Mesangial cell (primary cell): ENCODE results near the gene NME8. TPM values are rescaled to one million over a fixed set of nuclear protein-coding genes. Genes with fewer than 3 reads are reported as not detected.

ENCODE experiments used
- total RNA-seq: library from RNA; depleted of rRNA; stranded (reverse); fragments of >200 nt; gene quantifications from 2 replicates; pipeline ENCODE4 v1.2.3, GENCODE V29; 2015

The NME8 gene
- not detected in 2 replicates for total RNA-seq

GRCh38 chr7:37848297-37848696, at the start of gene NME8:
Gene NME8, plus strand, starts transcription at chr7:37848597. Its CDS starts 1,670 bp downstream, at chr7:37850267.

GRCh38 chr7:37916673-37917660, 68.6 kb downstream of the NME8 start, which contains the start of gene SFRP4:
Gene SFRP4, minus strand, starts transcription at chr7:37916817. Its CDS starts 280 bp downstream, at chr7:37916537.

GRCh38 chr7:37920305-37920848, 72.0 kb downstream of the NME8 start, which contains the start of gene EPDR1:
Gene EPDR1, plus strand, starts transcription at chr7:37920640. Its CDS starts 300 bp downstream, at chr7:37920940.

Other genes with a start within 250 kb of the NME8 start
- not detected in 2 replicates for gene GPR141, start 164.8 kb upstream of the NME8 start, total RNA-seq
- gene SFRP4, start 68.2 kb downstream of the NME8 start, total RNA-seq: 0.33 and 27.4 TPM in 2 replicates
- 34.5 and 53.1 TPM in 2 replicates for gene EPDR1, start 72.0 kb downstream of the NME8 start, total RNA-seq